ENCODE results near the gene LRRC2.

DNA sequence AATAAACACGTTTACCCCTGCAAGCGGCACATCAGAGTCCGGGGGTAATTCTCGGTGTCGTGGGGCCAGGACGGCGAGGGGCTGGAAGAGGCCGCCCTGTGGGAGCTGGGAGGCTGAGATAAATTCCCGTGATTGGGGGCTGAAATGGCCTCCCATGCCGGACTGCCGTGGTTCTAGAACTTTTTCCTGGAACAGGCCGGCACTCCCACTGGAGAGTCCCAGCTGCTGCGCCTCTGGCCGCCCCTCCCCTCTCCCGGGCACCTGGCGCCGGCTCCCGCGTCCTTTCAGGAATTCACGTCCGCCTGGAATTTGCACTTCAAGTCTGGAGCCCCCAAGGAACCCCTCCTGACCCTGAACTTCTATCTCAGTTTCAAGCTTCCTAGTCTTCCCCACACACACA is 10.8 kb upstream of the LRRC2 start:
- TF ChIP-seq MTA2 (IDR thresholded peaks at IDR 0.05; ENCODE audit: low read depth) (no peak), ZNF174 (CRISPR knock-in tag; IDR thresholded peaks at IDR 0.05) (no peak), FOSL1 (tag; conservative IDR thresholded peaks at IDR 0.05) (no peak), SMAD3 (CRISPR knock-in tag; conservative IDR thresholded peaks at IDR 0.05) (no peak), RB1 (IDR thresholded peaks at IDR 0.05; ENCODE audit: low read depth) (no peak), FOXJ2 (tag; IDR thresholded peaks at IDR 0.05) (no peak), SMARCC2 (IDR thresholded peaks at IDR 0.05; ENCODE audit: low read depth) (no peak), ETV6 (IDR thresholded peaks at IDR 0.05; ENCODE audit: borderline replicate concordance in 1 of 2, low read depth in 2 of 2, low read length in 1 of 2) (no peak), ETV6 (CRISPR knock-in tag; IDR thresholded peaks at IDR 0.05; ENCODE audit: borderline replicate concordance) (no peak), POLR2A (conservative IDR thresholded peaks at IDR 0.05) (no peak), KHSRP (IDR thresholded peaks at IDR 0.05) (no peak), EZH2 (IDR thresholded peaks at IDR 0.05; ENCODE audit: borderline replicate concordance, low read depth, low read length) (no peak), CHD2 (IDR thresholded peaks at IDR 0.05; ENCODE audit: low read depth, low read length) (no peak)
- TF ChIP-seq, protein P1, sequence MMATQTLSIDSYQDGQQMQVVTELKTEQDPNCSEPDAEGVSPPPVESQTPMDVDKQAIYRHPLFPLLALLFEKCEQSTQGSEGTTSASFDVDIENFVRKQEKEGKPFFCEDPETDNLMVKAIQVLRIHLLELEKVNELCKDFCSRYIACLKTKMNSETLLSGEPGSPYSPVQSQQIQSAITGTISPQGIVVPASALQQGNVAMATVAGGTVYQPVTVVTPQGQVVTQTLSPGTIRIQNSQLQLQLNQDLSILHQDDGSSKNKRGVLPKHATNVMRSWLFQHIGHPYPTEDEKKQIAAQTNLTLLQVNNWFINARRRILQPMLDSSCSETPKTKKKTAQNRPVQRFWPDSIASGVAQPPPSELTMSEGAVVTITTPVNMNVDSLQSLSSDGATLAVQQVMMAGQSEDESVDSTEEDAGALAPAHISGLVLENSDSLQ (IDR thresholded peaks at IDR 0.05) = no peak
